Hepatocyte (in vitro differentiated cells): Measurements from ENCODE around the gene HOATZ. TPM values are rescaled to one million over a fixed set of nuclear protein-coding genes. Genes with fewer than 3 reads are reported as not detected.
A peak's percentile ranks its signal among the peaks of the same experiment; 100 is the strongest.

Experiments
- DNase-seq: peaks from one replicate; pipeline ENCODE4 v3.0.0-alpha.2; 2016; ENCODE audit warnings: low spot score
- H2AFZ ChIP-seq: fragments of 200-600 bp; sonication (generic); 2 replicates; pipeline ENCODE4 v1.6.0; 2016; ENCODE audit warnings: antibody characterized with exemption, mild to moderate bottlenecking
- H3K27ac ChIP-seq: fragments of 200-600 bp; sonication (generic); 2 replicates; pipeline ENCODE4 v1.5.1; 2016; ENCODE audit warnings: mild to moderate bottlenecking
- H3K27me3 ChIP-seq: fragments of 200-600 bp; sonication (generic); 2 replicates; pipeline ENCODE4 v1.6.1; 2016
- H3K36me3 ChIP-seq: fragments of 200-600 bp; sonication (generic); replicated peaks from 2 replicates; pipeline ENCODE4 v1.5.1; 2016; ENCODE audit warnings: low read depth; ENCODE audit not compliant: insufficient read depth
- H3K4me1 ChIP-seq: fragments of 200-600 bp; sonication (generic); 2 replicates; pipeline ENCODE4 v1.5.1; 2016; ENCODE audit warnings: mild to moderate bottlenecking, moderate library complexity; ENCODE audit not compliant: insufficient read depth
- H3K4me2 ChIP-seq: fragments of 200-600 bp; sonication (generic); 2 replicates; pipeline ENCODE4 v1.6.0; 2016
- H3K4me3 ChIP-seq: fragments of 200-600 bp; sonication (generic); 2 replicates; pipeline ENCODE4 v1.5.1; 2016; ENCODE audit warnings: mild to moderate bottlenecking
- H3K79me2 ChIP-seq: fragments of 200-600 bp; sonication (generic); 2 replicates; pipeline ENCODE4 v1.6.0; 2017; ENCODE audit warnings: mild to moderate bottlenecking
- H3K9me2 ChIP-seq: fragments of 200-600 bp; sonication (generic); replicated peaks from 2 replicates; pipeline ENCODE4 v1.6.0; 2017; ENCODE audit warnings: mild to moderate bottlenecking; ENCODE audit not compliant: insufficient read depth
- H3K9me3 ChIP-seq: fragments of 200-600 bp; sonication (generic); 2 replicates; pipeline ENCODE4 v1.5.1; 2016; ENCODE audit warnings: low read depth, mild to moderate bottlenecking
- H4K20me1 ChIP-seq: fragments of 200-600 bp; sonication (generic); 2 replicates; pipeline ENCODE4 v1.6.0; 2016; ENCODE audit warnings: mild to moderate bottlenecking; ENCODE audit not compliant: insufficient read depth, poor library complexity, severe bottlenecking
- CTCF ChIP-seq: fragments of 200-600 bp; sonication (generic); IDR thresholded peaks from 2 replicates; pipeline ENCODE4 v1.5.1; 2016; ENCODE audit warnings: antibody characterized with exemption, mild to moderate bottlenecking; ENCODE audit not compliant: poor library complexity
- EZH2 ChIP-seq: fragments of 200-600 bp; sonication (generic); IDR thresholded peaks from 2 replicates; pipeline ENCODE4 v1.6.1; 2016; ENCODE audit warnings: antibody characterized with exemption, mild to moderate bottlenecking, borderline replicate concordance
- EZH2phosphoT487 ChIP-seq: fragments of 200-600 bp; sonication (generic); IDR thresholded peaks from one replicate; pipeline ENCODE4 v1.6.1; 2018; ENCODE audit warnings: antibody characterized with exemption, mild to moderate bottlenecking, low read depth, moderate library complexity; ENCODE audit not compliant: unreplicated experiment, severe bottlenecking
- WGBS: methylation state at CpG from one replicate; pipeline ENCODE4 v1.1.6; 2016; ENCODE audit warnings: low lambda C conversion rate; ENCODE audit errors: missing lambda C conversion rate; 5-methylcytosine and 5-hydroxymethylcytosine counted together
- polyA plus RNA-seq: library from polyadenylated mRNA; unstranded; fragments of >200 nt; fragmentation: Nextera tagmentation; extraction: Ambion mirVana; gene quantifications from 2 replicates; pipeline ENCODE4 v1.2.1, GENCODE V29; 2016
- total RNA-seq: library from RNA; depleted of rRNA; stranded (reverse); fragments of >200 nt; gene quantifications from 2 replicates; pipeline ENCODE4 v1.2.3, GENCODE V29; 2014

Gene HOATZ
- total and polyA plus RNA-seq, 2 experiments from 2014 or later, result not detected

GRCh38 chr11:111540937-111541253 lies 26.3 kb downstream of the HOATZ start:
- Histone ChIP-seq H3K27me3 (peaks cover 34% of the 10 kb centered on the region), H3K4me3 (peak overlapping the region; percentile 50), H3K9me2 (no peaks in the 10 kb centered on the region), H3K4me2 (peak overlapping the region; percentile 93), H3K36me3 (no peaks in the 10 kb centered on the region), H2AFZ (peak overlapping the region; percentile 96), H3K27ac (peak overlapping the region; percentile 58), H4K20me1 (no peaks in the 10 kb centered on the region), H3K4me1 (peaks cover 13% of the 10 kb centered on the region), H3K9me3 (no peaks in the 10 kb centered on the region), H3K79me2 (no peaks in the 10 kb centered on the region)
- TF ChIP-seq CTCF, result no peak
- peak; percentile 25 for TF ChIP-seq EZH2
- 3% methylated on average over 18 of the region's 22 CpGs for WGBS
- DNase-seq, result no peak

- no peaks in the 10 kb centered on the region for H3K9me2 ChIP-seq
- peak; percentile 57 for DNase-seq
- no peaks in the 10 kb centered on the region for H3K79me2 ChIP-seq
- no peaks in the 10 kb centered on the region for H4K20me1 ChIP-seq
- H3K9me3 ChIP-seq, result no peaks in the 10 kb centered on the region
- H3K4me2 ChIP-seq, result peak overlapping the region; percentile 93
- H2AFZ ChIP-seq, result peak overlapping the region; percentile 96
- peak overlapping the region; percentile 50 for H3K4me3 ChIP-seq
- peaks cover 13% of the 10 kb centered on the region for H3K4me1 ChIP-seq
- 5% methylated on average over 38 of the region's 41 CpGs for WGBS
- H3K36me3 ChIP-seq, result no peaks in the 10 kb centered on the region
- TF ChIP-seq CTCF (no peak), EZH2phosphoT487 (no peak), EZH2 (peak; percentile 3)
- H3K27me3 ChIP-seq, result peaks cover 34% of the 10 kb centered on the region
- peak overlapping the region; percentile 58 for H3K27ac ChIP-seq
These were observed 26.9 kb downstream of the HOATZ start for GRCh38 chr11:111541254-111542061.

- Histone ChIP-seq H3K4me1 (peaks cover 13% of the 10 kb centered on the region), H3K27ac (no peak overlapping the region), H3K9me3 (no peaks in the 10 kb centered on the region), H2AFZ (no peak overlapping the region), H3K79me2 (no peaks in the 10 kb centered on the region), H3K4me2 (no peak overlapping the region), H4K20me1 (no peaks in the 10 kb centered on the region), H3K9me2 (no peaks in the 10 kb centered on the region), H3K4me3 (no peak overlapping the region), H3K36me3 (no peaks in the 10 kb centered on the region), H3K27me3 (peaks cover 34% of the 10 kb centered on the region)
- 70% methylated on average over 10 of the region's 10 CpGs for WGBS
- no peak for DNase-seq
- TF ChIP-seq CTCF (no peak), EZH2 (no peak), EZH2phosphoT487 (no peak)
These were observed 28.2 kb downstream of the HOATZ start for GRCh38 chr11:111542606-111543275.
